Neuronal stem cell (in vitro differentiated cells): ENCODE results near the gene CD33.

ENCODE experiments used
- DNase-seq: peaks from one replicate; pipeline ENCODE4 v3.0.0-alpha.2; 2013; ENCODE audit warnings: low spot score
- H2AFZ ChIP-seq: one replicate; pipeline ENCODE4 v1.6.1; 2013; ENCODE audit warnings: mild to moderate bottlenecking, low read length, inconsistent platforms
- H2AK5ac ChIP-seq: 2 replicates; pipeline ENCODE4 v1.6.1; 2013; ENCODE audit warnings: low read depth, mild to moderate bottlenecking, inconsistent platforms, low read length, moderate library complexity, mixed read lengths
- H2BK120ac ChIP-seq: 2 replicates; pipeline ENCODE4 v1.6.1; 2013; ENCODE audit warnings: low read depth, mild to moderate bottlenecking, inconsistent platforms, low read length, moderate library complexity, mixed read lengths
- H2BK12ac ChIP-seq: one replicate; pipeline ENCODE4 v1.6.1; 2013; ENCODE audit warnings: low read length, inconsistent platforms
- H2BK15ac ChIP-seq: 2 replicates; pipeline ENCODE4 v1.6.1; 2013; ENCODE audit warnings: mild to moderate bottlenecking, low read length, inconsistent platforms, mixed read lengths
- H2BK5ac ChIP-seq: one replicate; pipeline ENCODE4 v1.6.1; 2013; ENCODE audit warnings: inconsistent platforms, mild to moderate bottlenecking, low read length, moderate library complexity
- H3K14ac ChIP-seq: one replicate; pipeline ENCODE4 v1.6.1; 2013; ENCODE audit warnings: low read length, inconsistent platforms
- H3K18ac ChIP-seq: 2 replicates; pipeline ENCODE4 v1.6.1; 2013; ENCODE audit warnings: low read length, inconsistent platforms
- H3K23ac ChIP-seq: 2 replicates; pipeline ENCODE4 v1.6.1; 2013; ENCODE audit warnings: low read depth, mild to moderate bottlenecking, mixed read lengths, low read length, inconsistent platforms; ENCODE audit not compliant: poor library complexity
- H3K27ac ChIP-seq: replicated peaks from 3 replicates; pipeline ENCODE4 v1.5.1; 2013; ENCODE audit warnings: low read length, inconsistent platforms
- H3K27me3 ChIP-seq, 3 experiments: 2 replicates each; pipeline ENCODE4 v1.6.1; 2013; ENCODE audit warnings: low read length in 3 of 3, mild to moderate bottlenecking in 2 of 3, inconsistent platforms in 1 of 3, low read depth in 1 of 3, mixed read lengths in 1 of 3, moderate library complexity in 1 of 3; ENCODE audit not compliant: control insufficient read depth in 3 of 3, insufficient read depth in 3 of 3
- H3K36me3 ChIP-seq, 2 donors: replicated peaks in 1 of 2; 2 replicates each; pipeline ENCODE4 v1.6.1; 2013; ENCODE audit warnings: low read length in 2 of 2; ENCODE audit not compliant: control insufficient read depth in 2 of 2, insufficient read depth in 2 of 2
- H3K4ac ChIP-seq: 2 replicates; pipeline ENCODE4 v1.6.1; 2013; ENCODE audit warnings: inconsistent platforms, mild to moderate bottlenecking, low read length, moderate library complexity
- H3K4me1 ChIP-seq, 2 donors: 1 replicate in 1 of 2; 2 replicates in 1 of 2; pipeline ENCODE4 v1.6.1; 2013; ENCODE audit warnings: low read length in 2 of 2, low read depth in 1 of 2; ENCODE audit not compliant: control insufficient read depth in 2 of 2, insufficient read depth in 1 of 2
- H3K4me2 ChIP-seq: one replicate; pipeline ENCODE4 v1.6.1; 2013; ENCODE audit warnings: mild to moderate bottlenecking, low read length, inconsistent platforms; ENCODE audit not compliant: insufficient read depth, poor library complexity, severe bottlenecking
- H3K4me3 ChIP-seq, 2 donors: 2 replicates each; pipeline ENCODE4 v1.5.1; 2013; ENCODE audit warnings: low read length in 2 of 2, mild to moderate bottlenecking in 2 of 2, inconsistent platforms in 1 of 2, moderate library complexity in 1 of 2
- H3K79me1 ChIP-seq: one replicate; pipeline ENCODE4 v1.6.1; 2013; ENCODE audit warnings: low read depth, mild to moderate bottlenecking, inconsistent platforms, low read length, moderate library complexity
- H3K9ac ChIP-seq: one replicate; pipeline ENCODE4 v1.6.1; 2013; ENCODE audit warnings: mild to moderate bottlenecking, low read depth, low read length, inconsistent platforms; ENCODE audit not compliant: poor library complexity
- H3K9me3 ChIP-seq, 2 donors: replicated peaks in 1 of 2; 2 replicates each; pipeline versions ENCODE3 to v1.6.1; 2013; ENCODE audit warnings: low read length in 2 of 2, mild to moderate bottlenecking in 2 of 2, inconsistent platforms in 1 of 2, low read depth in 1 of 2, mixed read lengths in 1 of 2, moderate library complexity in 1 of 2; ENCODE audit not compliant: control insufficient read depth in 2 of 2, insufficient read depth in 1 of 2
- H4K8ac ChIP-seq: one replicate; pipeline ENCODE4 v1.6.1; 2013; ENCODE audit warnings: low read depth, mild to moderate bottlenecking, inconsistent platforms, low read length, moderate library complexity
- H4K91ac ChIP-seq: one replicate; pipeline ENCODE4 v1.6.1; 2013; ENCODE audit warnings: low read length, low read depth, mild to moderate bottlenecking, inconsistent platforms; ENCODE audit not compliant: poor library complexity
- WGBS, 2 donors: extraction: QIAGEN DNeasy Blood & Tissue Kit; methylation state at CpG; one replicate each; pipeline ENCODE4 v1.1.7; 2013; ENCODE audit warnings: missing lambda C conversion rate in 2 of 2, mixed read lengths in 1 of 2; ENCODE audit not compliant: insufficient read length in 2 of 2, insufficient replicate concordance in 1 of 2; ENCODE audit errors: extremely low coverage in 2 of 2; 5-methylcytosine and 5-hydroxymethylcytosine counted together

CD33 gene

DNA sequence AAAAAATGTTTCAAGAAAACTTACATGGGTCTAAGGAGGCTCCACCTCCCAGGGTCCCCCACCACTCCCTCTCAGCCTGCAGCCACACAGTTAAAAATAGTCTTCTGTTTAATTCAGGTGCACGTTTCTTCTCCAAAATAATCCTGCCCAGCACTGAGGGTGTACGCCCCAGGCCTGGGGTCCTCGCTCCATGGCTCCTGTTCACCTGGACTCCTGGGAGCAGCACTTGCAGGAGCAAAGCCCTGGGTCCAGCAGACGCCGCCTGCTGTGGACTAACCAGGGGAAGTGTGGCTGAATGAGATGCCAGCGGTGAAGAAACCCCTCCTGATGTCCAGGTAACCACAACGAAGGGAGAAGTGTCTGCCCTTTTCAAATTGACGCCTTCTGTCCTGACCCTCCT, 41.3 kb upstream of the CD33 start:
- H3K4ac ChIP-seq = no peak overlapping the region
- H3K9me3 ChIP-seq = peaks cover 0 to 7% of the 10 kb centered on the region in 2 donors
- H3K14ac ChIP-seq = no peak overlapping the region
- no peak overlapping the region for H3K9ac ChIP-seq
- no peak overlapping the region for H3K23ac ChIP-seq
- H3K36me3 ChIP-seq = no peaks in the 10 kb centered on the region
- H3K27ac ChIP-seq = no peak overlapping the region
- no peak for DNase-seq
- peaks cover 2% of the 10 kb centered on the region for H3K79me1 ChIP-seq
- H3K4me3 ChIP-seq = no peak overlapping the region
- no peak overlapping the region for H2BK120ac ChIP-seq
- no peak overlapping the region for H2AFZ ChIP-seq
- H3K4me1 ChIP-seq = no peaks in the 10 kb centered on the region
- no peak overlapping the region for H3K4me2 ChIP-seq
- no peak overlapping the region for H2AK5ac ChIP-seq
- H3K18ac ChIP-seq = no peak overlapping the region
- no peak overlapping the region for H2BK15ac ChIP-seq
- H2BK5ac ChIP-seq = peak overlapping the region; percentile 49
- H2BK12ac ChIP-seq = no peak overlapping the region
- H4K91ac ChIP-seq = no peak overlapping the region
- no CpG with 5 or more reads among the region's 8 CpGs for WGBS, 2 donors
- H4K8ac ChIP-seq = no peak overlapping the region
- H3K27me3 ChIP-seq = peaks cover 0 to 40% (median 7%) of the 10 kb centered on the region in 3 experiments

- peaks cover 0 to 33% (median 7%) of the 10 kb centered on the region in 3 experiments for H3K27me3 ChIP-seq
- H3K14ac ChIP-seq = no peak overlapping the region
- peaks cover 0 to 7% of the 10 kb centered on the region in 2 donors for H3K9me3 ChIP-seq
- peak overlapping the region; percentile 80 for H3K23ac ChIP-seq
- no peak overlapping the region for H3K4me3 ChIP-seq
- H3K27ac ChIP-seq = no peak overlapping the region
- peak overlapping the region; percentile 53 for H3K4ac ChIP-seq
- no peak overlapping the region for H4K8ac ChIP-seq
- no peak overlapping the region for H4K91ac ChIP-seq
- H2AFZ ChIP-seq = no peak overlapping the region
- H3K79me1 ChIP-seq = peaks cover 2% of the 10 kb centered on the region
- peak overlapping the region; percentile 21 for H3K9ac ChIP-seq
- no peak overlapping the region for H2BK15ac ChIP-seq
- no peaks in the 10 kb centered on the region for H3K36me3 ChIP-seq
- H3K4me1 ChIP-seq = no peaks in the 10 kb centered on the region
- peak overlapping the region; percentile 75 for H2BK5ac ChIP-seq
- H2BK12ac ChIP-seq = no peak overlapping the region
- no CpG with 5 or more reads among the region's 25 CpGs for WGBS, 2 donors
- no peak overlapping the region for H2BK120ac ChIP-seq
- no peak overlapping the region for H3K18ac ChIP-seq
- no peak for DNase-seq
- H3K4me2 ChIP-seq = no peak overlapping the region
- peak overlapping the region; percentile 26 for H2AK5ac ChIP-seq
Observed at GRCh38 chr19:51185069-51185867, 39.6 kb upstream of the CD33 start.

GRCh38 chr19:51185868-51186215, 39.0 kb upstream of the CD33 start:
- H3K9ac ChIP-seq = peak overlapping the region; percentile 44
- H3K79me1 ChIP-seq = peaks cover 2% of the 10 kb centered on the region
- H3K23ac ChIP-seq = peak overlapping the region; percentile 80
- no peak overlapping the region for H2AFZ ChIP-seq
- peak overlapping the region; percentile 37 for H2BK15ac ChIP-seq
- peak overlapping the region; percentile 75 for H2BK5ac ChIP-seq
- no peak overlapping the region for H3K14ac ChIP-seq
- H4K8ac ChIP-seq = no peak overlapping the region
- H3K27me3 ChIP-seq = peaks cover 0 to 33% (median 5%) of the 10 kb centered on the region in 3 experiments
- H3K27ac ChIP-seq = no peak overlapping the region
- H3K18ac ChIP-seq = no peak overlapping the region
- peaks cover 0 to 7% of the 10 kb centered on the region in 2 donors for H3K9me3 ChIP-seq
- DNase-seq = no peak
- no peak overlapping the region for H3K4me3 ChIP-seq
- H3K4ac ChIP-seq = peak overlapping the region; percentile 53
- no peak overlapping the region for H2AK5ac ChIP-seq
- WGBS, 2 donors = no CpG with 5 or more reads among the region's 5 CpGs
- H2BK120ac ChIP-seq = no peak overlapping the region
- no peak overlapping the region for H3K4me2 ChIP-seq
- H3K36me3 ChIP-seq = no peaks in the 10 kb centered on the region
- no peak overlapping the region for H2BK12ac ChIP-seq
- H3K4me1 ChIP-seq = no peaks in the 10 kb centered on the region
- H4K91ac ChIP-seq = no peak overlapping the region

DNA sequence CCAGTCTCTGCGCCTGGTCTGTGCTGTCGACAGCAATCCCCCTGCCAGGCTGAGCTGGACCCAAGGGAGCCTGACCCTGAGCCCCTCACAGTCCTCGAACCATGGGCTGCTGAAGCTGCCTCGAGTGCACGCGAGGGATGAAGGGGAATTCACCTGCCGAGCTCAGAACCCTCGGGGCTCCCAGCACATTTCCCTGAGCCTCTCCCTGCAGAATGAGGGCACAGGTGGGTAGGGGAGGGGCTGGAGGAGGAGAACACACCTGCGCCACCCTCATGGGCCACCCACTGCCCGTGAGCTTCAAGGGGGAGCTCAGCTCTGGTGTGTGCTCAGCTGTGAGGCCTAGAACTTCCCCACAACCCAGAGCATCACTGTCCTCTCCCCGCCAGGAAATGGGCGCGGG, 38.6 kb upstream of the CD33 start:
- Histone ChIP-seq H3K14ac (no peak overlapping the region), H2BK5ac (no peak overlapping the region), H3K4me2 (no peak overlapping the region), H2BK120ac (no peak overlapping the region), H4K91ac (no peak overlapping the region), H3K4me1 (no peaks in the 10 kb centered on the region), H3K4me3 (no peak overlapping the region), H3K36me3 (no peaks in the 10 kb centered on the region), H3K27me3 (peaks cover 0 to 32% (median 5%) of the 10 kb centered on the region in 3 experiments), H3K27ac (no peak overlapping the region), H4K8ac (no peak overlapping the region), H3K79me1 (peaks cover 2% of the 10 kb centered on the region), H2AK5ac (no peak overlapping the region), H3K4ac (no peak overlapping the region), H3K18ac (no peak overlapping the region), H3K9ac (no peak overlapping the region), H2AFZ (no peak overlapping the region), H2BK15ac (no peak overlapping the region), H3K9me3 (peaks cover 0 to 7% of the 10 kb centered on the region in 2 donors), H2BK12ac (no peak overlapping the region), H3K23ac (peak overlapping the region; percentile 80)
- WGBS, 2 donors = no CpG with 5 or more reads among the region's 13 CpGs
- DNase-seq = no peak
